Ascending aorta (tissue), 2 donors: ENCODE results near the gene HDAC8. TPM values are rescaled to one million over a fixed set of nuclear protein-coding genes. Genes with fewer than 3 reads are reported as not detected.
"Not testable (repeated sequence)": the region's sequence is repeated elsewhere in the genome, so short reads cannot be mapped to it uniquely, and the experiment has no call there.

Experiments used
- DNase-seq, 2 donors: peaks; one replicate each; pipeline ENCODE4 v3.0.0-alpha.2; 2019; ENCODE audit warnings: low spot score in 2 of 2
- H3K27ac ChIP-seq, 2 donors: fragments of 200-600 bp; sonication (generic); one replicate each; pipeline ENCODE4 v1.5.1; 2016 to 2017; ENCODE audit warnings: mild to moderate bottlenecking in 1 of 2
- H3K27me3 ChIP-seq: fragments of 200-600 bp; sonication (generic); one replicate; pipeline ENCODE4 v1.5.1; 2017
- H3K36me3 ChIP-seq, 2 donors: fragments of 200-600 bp; sonication (generic); one replicate each; pipeline ENCODE4 v1.5.1; 2016
- H3K4me1 ChIP-seq, 2 donors: fragments of 200-600 bp; sonication (generic); one replicate each; pipeline ENCODE4 v1.5.1; 2016 to 2017; ENCODE audit warnings: mild to moderate bottlenecking in 1 of 2
- H3K4me3 ChIP-seq, 2 donors: fragments of 200-600 bp; sonication (generic); one replicate each; pipeline ENCODE4 v1.5.1; 2016 to 2017; ENCODE audit warnings: mild to moderate bottlenecking in 1 of 2
- H3K9me3 ChIP-seq, 2 donors: fragments of 200-600 bp; sonication (generic); one replicate each; pipeline ENCODE4 v1.5.1; 2016
- CTCF ChIP-seq, 3 experiments: fragments of 200-600 bp in 2 of 3; fragments of 450-650 bp in 1 of 3; sonication (generic) in 2 of 3; IDR thresholded peaks; one replicate each; pipeline ENCODE4 v1.5.1; 2016 to 2019; ENCODE audit warnings: antibody characterized with exemption in 3 of 3, mild to moderate bottlenecking in 1 of 3, moderate library complexity in 1 of 3
- intact Hi-C: fragments of 100-400 bp; cut with DNase I; formaldehyde crosslinking; loops from one replicate; pipeline ENCODE4 v1.15.1; 2023
- total RNA-seq: library from RNA; depleted of rRNA; stranded (reverse); fragments of >200 nt; gene quantifications from one replicate; pipeline ENCODE4 v1.1.0, GENCODE V29; 2016

The HDAC8 gene
- total RNA-seq, 1 donor from 2014 or later: 41.1 TPM

DNA sequence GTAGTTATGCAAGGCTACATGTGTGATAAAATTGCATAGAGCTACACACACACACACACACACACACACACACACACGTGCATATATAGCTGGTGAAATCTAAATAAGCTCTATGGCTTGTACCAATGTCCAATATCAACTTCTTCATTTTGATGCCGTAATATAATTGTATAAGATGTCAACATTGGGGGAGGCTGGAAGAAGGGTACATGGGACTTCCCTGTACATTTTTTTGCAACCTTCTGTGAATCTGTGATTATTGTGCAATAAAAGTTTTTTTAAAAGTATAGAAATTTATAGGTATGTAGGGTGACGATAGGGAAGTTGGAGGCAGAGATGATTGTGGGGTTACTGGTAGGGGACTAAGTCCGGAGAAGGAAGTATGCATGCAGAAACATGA is 105.5 kb downstream of the HDAC8 start:
- TF ChIP-seq CTCF (IDR thresholded peaks at IDR 0.05): no peak
- Histone ChIP-seq H3K4me1 (no peaks in the 10 kb centered on the region), H3K4me3 (no peak overlapping the region), H3K27ac (no peak overlapping the region), H3K27me3 (no peaks in the 10 kb centered on the region), H3K36me3 (no peaks in the 10 kb centered on the region), H3K9me3 (no peaks in the 10 kb centered on the region)
- intact Hi-C loops: no loop called here
- DNase-seq: no peak

GRCh38 chrX:72466493-72466892 is 106.2 kb downstream of the HDAC8 start:
- Histone ChIP-seq H3K4me3 (no peak overlapping the region), H3K27me3 (no peaks in the 10 kb centered on the region), H3K4me1 (no peaks in the 10 kb centered on the region), H3K36me3 (no peaks in the 10 kb centered on the region), H3K27ac (no peak overlapping the region), H3K9me3 (no peaks in the 10 kb centered on the region)
- intact Hi-C loops: no loop called here
- no peak for TF ChIP-seq CTCF (IDR thresholded peaks at IDR 0.05)
- DNase-seq: no peak

GRCh38 chrX:72465889-72466288 is 106.8 kb downstream of the HDAC8 start:
- no peak for DNase-seq
- Histone ChIP-seq H3K4me1 (no peaks in the 10 kb centered on the region), H3K9me3 (no peaks in the 10 kb centered on the region), H3K27ac (no peak overlapping the region), H3K27me3 (no peaks in the 10 kb centered on the region), H3K36me3 (no peaks in the 10 kb centered on the region), H3K4me3 (no peak overlapping the region)
- intact Hi-C loops: no loop called here
- TF ChIP-seq CTCF (IDR thresholded peaks at IDR 0.05): no peak

DNA sequence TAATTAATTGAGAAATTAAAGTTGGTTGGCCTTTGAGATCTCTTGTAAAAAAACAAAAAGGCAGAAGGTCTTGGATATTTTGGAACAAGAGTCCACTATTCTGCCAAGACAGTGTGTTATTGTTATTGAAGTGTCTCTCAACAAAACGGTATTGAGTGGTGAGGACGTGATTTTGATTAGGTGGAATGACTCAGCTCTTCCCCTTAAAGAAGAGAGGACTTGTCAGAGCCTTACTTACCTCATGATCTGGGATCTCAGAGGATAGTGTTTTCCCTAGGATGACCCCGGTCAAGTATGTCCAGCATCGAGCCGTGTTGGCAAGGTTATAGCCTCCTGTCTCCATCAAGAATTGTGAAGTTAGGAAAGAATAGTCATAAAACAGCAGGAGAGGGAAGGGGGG is 110.9 kb downstream of the HDAC8 start:
- intact Hi-C loops: no loop called here
- DNase-seq: no peak
- H3K27ac ChIP-seq: no peak overlapping the region
- H3K4me1 ChIP-seq: no peaks in the 10 kb centered on the region
- no peaks in the 10 kb centered on the region for H3K36me3 ChIP-seq
- H3K4me3 ChIP-seq: no peak overlapping the region
- no peaks in the 10 kb centered on the region for H3K9me3 ChIP-seq
- no peak for TF ChIP-seq CTCF (IDR thresholded peaks at IDR 0.05)
- H3K27me3 ChIP-seq: no peaks in the 10 kb centered on the region

DNA sequence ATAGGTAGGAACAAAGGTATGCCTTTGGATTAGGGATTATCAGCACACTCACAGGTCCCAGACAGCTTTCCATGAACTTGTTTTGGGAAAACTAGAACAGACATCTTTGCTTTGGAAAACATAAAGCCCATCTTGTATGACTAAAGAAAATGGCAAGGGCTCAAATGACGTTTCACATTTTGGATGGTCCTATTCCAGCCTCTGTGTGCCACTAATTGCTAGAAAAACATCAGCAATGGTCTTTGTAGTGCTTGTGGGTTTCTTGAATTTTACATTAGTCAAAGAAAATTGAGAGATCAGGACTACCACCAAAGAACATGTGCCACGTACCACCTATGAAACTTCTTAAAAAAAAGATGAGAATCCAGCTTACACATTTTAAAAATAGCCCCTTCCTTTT is 111.4 kb downstream of the HDAC8 start:
- H3K4me3 ChIP-seq: no peak overlapping the region
- H3K36me3 ChIP-seq: no peaks in the 10 kb centered on the region
- no peak overlapping the region for H3K27ac ChIP-seq
- TF ChIP-seq CTCF (IDR thresholded peaks at IDR 0.05): no peak
- DNase-seq: no peak
- H3K9me3 ChIP-seq: no peaks in the 10 kb centered on the region
- H3K27me3 ChIP-seq: no peaks in the 10 kb centered on the region
- intact Hi-C loops: no loop called here
- no peaks in the 10 kb centered on the region for H3K4me1 ChIP-seq

GRCh38 chrX:72460715-72461114 is 111.9 kb downstream of the HDAC8 start:
- Histone ChIP-seq H3K9me3 (no peaks in the 10 kb centered on the region), H3K36me3 (no peaks in the 10 kb centered on the region), H3K4me3 (no peak overlapping the region), H3K4me1 (no peaks in the 10 kb centered on the region), H3K27ac (no peak overlapping the region), H3K27me3 (no peaks in the 10 kb centered on the region)
- intact Hi-C loops: no loop called here
- no peak for DNase-seq
- TF ChIP-seq CTCF (IDR thresholded peaks at IDR 0.05): no peak

DNA sequence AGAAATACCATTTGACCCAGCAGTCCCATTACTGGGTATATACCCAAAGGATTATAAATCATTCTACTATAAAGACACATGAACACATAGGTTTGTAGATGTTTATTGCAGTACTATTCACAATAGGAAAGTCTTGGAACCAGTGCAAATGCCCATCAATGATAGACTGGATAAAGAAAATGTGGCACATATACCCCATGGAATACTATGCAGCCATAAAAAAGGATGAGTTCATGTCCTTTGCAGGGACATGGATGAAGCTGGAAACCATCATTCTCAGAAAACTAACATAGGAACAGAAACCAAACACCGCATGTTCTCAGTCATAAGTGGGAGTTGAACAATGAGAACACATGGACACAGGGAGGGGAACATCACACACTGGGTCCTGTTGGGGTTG is 123.6 kb downstream of the HDAC8 start:
- H3K27me3 ChIP-seq, H3K27ac ChIP-seq, H3K4me1 ChIP-seq, DNase-seq, H3K4me3 ChIP-seq, intact Hi-C loops, H3K36me3 ChIP-seq: not testable (repeated sequence)
- H3K9me3 ChIP-seq: peaks cover 5 to 12% of the 10 kb centered on the region in 2 donors

DNA sequence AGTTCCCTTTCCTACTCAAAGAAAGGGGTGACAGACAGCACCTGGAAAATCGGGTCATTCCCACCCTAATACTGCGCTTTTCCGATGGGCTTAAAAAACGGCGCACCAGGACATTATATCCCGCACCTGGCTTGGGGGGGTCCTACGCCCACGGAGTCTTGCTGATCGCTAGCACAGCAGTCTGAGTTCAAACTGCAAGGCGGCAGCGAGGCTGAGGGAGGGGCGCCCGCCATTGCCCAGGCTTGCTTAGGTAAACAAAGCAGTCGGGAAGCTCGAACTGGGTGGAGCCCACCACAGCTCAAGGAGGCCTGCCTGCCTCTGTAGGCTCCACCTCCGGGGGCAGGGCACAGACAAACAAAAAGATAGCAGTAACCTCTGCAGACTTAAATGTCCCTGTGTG is 131.9 kb downstream of the HDAC8 start:
- H3K27ac ChIP-seq, H3K27me3 ChIP-seq, intact Hi-C loops, H3K4me1 ChIP-seq, H3K4me3 ChIP-seq, DNase-seq: not testable (repeated sequence)
- H3K9me3 ChIP-seq: peaks cover 0 to 24% of the 10 kb centered on the region in 2 donors
- H3K36me3 ChIP-seq: peaks cover 4 to 13% of the 10 kb centered on the region in 2 donors
